GM12878 (cell line): ENCODE data around the gene FNDC3B. TPM values are rescaled to one million over a fixed set of nuclear protein-coding genes. Genes with fewer than 3 reads are reported as not detected.
A peak's percentile ranks its signal among the peaks of the same experiment; 100 is the strongest.

Experiments used
- ATAC-seq: fragments of 200-7000 bp; cut with Tn5 transposase; 3 replicates; pipeline ENCODE4 v1.9.1; 2020; ENCODE audit warnings: mild to moderate bottlenecking, moderate library complexity
- BruUV-seq: library from RNA; stranded (reverse); fragments of 400-500 nt; replicated peaks from 2 replicates; lab custom pipeline; 2021; lab: Mats Ljungman, UMichigan
- CTCF ChIA-PET: fragments of 300-600 bp; sonication (Branson Sonifier 250); formaldehyde crosslinking; extraction: SDS; loops from one replicate; lab custom pipeline; 2021; ENCODE audit warnings: inconsistent platforms; lab: Yijun Ruan, JAX
- POLR2A ChIA-PET: fragments of 350-600 bp; formaldehyde crosslinking; extraction: SDS; loops from one replicate; lab custom pipeline; 2021; ENCODE audit warnings: inconsistent platforms; lab: Charles Lee
- RAD21 ChIA-PET: fragments of 300-600 bp; sonication (Branson Sonifier 250); formaldehyde crosslinking; loops from one replicate; lab custom pipeline; 2023; ENCODE audit warnings: antibody characterized with exemption; ENCODE audit not compliant: unreplicated experiment; lab: Charles Lee
- SMC1A ChIA-PET: fragments of 300-600 bp; sonication (Branson Sonifier 250); formaldehyde crosslinking; loops from one replicate; lab custom pipeline; 2023; ENCODE audit not compliant: unreplicated experiment, uncharacterized antibody; lab: Charles Lee
- DNase-seq: peaks from one replicate; pipeline ENCODE4 v3.0.0-alpha.2; 2011; ENCODE audit warnings: low read depth, low spot score
- FAIRE-seq: peaks from 3 replicates; lab custom pipeline; 2011; peaks lifted over from hg19 to GRCh38; lab: Jason Lieb, UNC
- H2AFZ ChIP-seq: 2 replicates; pipeline ENCODE4 v1.6.0; 2011; ENCODE audit warnings: low read depth, low read length, control low read depth; ENCODE audit not compliant: control insufficient read depth
- H3K27ac ChIP-seq: 2 replicates; pipeline ENCODE4 v1.5.1; 2011; ENCODE audit warnings: control low read depth; ENCODE audit not compliant: control insufficient read depth, insufficient read depth
- H3K27me3 ChIP-seq, 2 experiments: replicated peaks in 1 of 2; 2 replicates each; pipeline versions ENCODE4 v1.6.0 to v1.6.1; 2011; ENCODE audit warnings: low read length in 1 of 2; ENCODE audit not compliant: control insufficient read depth in 2 of 2, insufficient read depth in 2 of 2
- H3K36me3 ChIP-seq, 2 experiments: 2 replicates each; pipeline ENCODE4 v1.5.1; 2011; ENCODE audit warnings: low read length in 1 of 2; ENCODE audit not compliant: control insufficient read depth in 2 of 2, insufficient read depth in 2 of 2
- H3K4me1 ChIP-seq: 2 replicates; pipeline ENCODE4 v1.6.1; 2011; ENCODE audit warnings: mild to moderate bottlenecking, low read length, moderate library complexity, mixed read lengths; ENCODE audit not compliant: control insufficient read depth, insufficient read depth
- H3K4me2 ChIP-seq: 2 replicates; pipeline ENCODE4 v1.6.0; 2011; ENCODE audit warnings: control low read depth; ENCODE audit not compliant: control insufficient read depth, insufficient read depth
- H3K4me3 ChIP-seq: fragments of 200-600 bp; sonication (generic); 2 replicates; pipeline ENCODE4 v1.5.1; 2016
- H3K79me2 ChIP-seq: 2 replicates; pipeline ENCODE4 v1.6.0; 2011; ENCODE audit warnings: low read length; ENCODE audit not compliant: control insufficient read depth, insufficient read depth
- H3K9ac ChIP-seq: 2 replicates; pipeline ENCODE4 v1.8.0; 2011; ENCODE audit warnings: low read length, control low read depth, mixed read lengths; ENCODE audit not compliant: control insufficient read depth, insufficient read depth
- H3K9me3 ChIP-seq: replicated peaks from 3 replicates; pipeline ENCODE4 v1.5.1; 2011; ENCODE audit warnings: mild to moderate bottlenecking, low read length; ENCODE audit not compliant: control insufficient read depth, insufficient read depth
- H4K20me1 ChIP-seq: 2 replicates; pipeline ENCODE4 v1.6.0; 2011; ENCODE audit not compliant: control insufficient read depth, insufficient read depth
- CBFB ChIP-seq: IDR thresholded peaks from 2 replicates; pipeline ENCODE4 v1.6.1; 2016; ENCODE audit warnings: antibody characterized with exemption, low read depth
- CEBPZ ChIP-seq: fragments of 150-350 bp; IDR thresholded peaks from 2 replicates; pipeline ENCODE4 v1.6.1; 2016; ENCODE audit warnings: low read depth, low read length
- CREB1 ChIP-seq: IDR thresholded peaks from 2 replicates; pipeline ENCODE4 v1.6.1; 2012; ENCODE audit warnings: low read depth, mild to moderate bottlenecking, inconsistent platforms
- RCOR1 ChIP-seq: conservative IDR thresholded peaks from 2 replicates; pipeline ENCODE4 v1.6.1; 2012; ENCODE audit warnings: low read depth, low read length, improper control_type of control experiment
- RUNX3 ChIP-seq: IDR thresholded peaks from 2 replicates; pipeline ENCODE4 v1.6.1; 2012; ENCODE audit warnings: low read length, inconsistent platforms
- TCF7 ChIP-seq: IDR thresholded peaks from 2 replicates; pipeline ENCODE4 v1.6.1; 2014; ENCODE audit warnings: antibody characterized with exemption, borderline replicate concordance
- USF2 ChIP-seq: IDR thresholded peaks from 2 replicates; pipeline ENCODE4 v1.6.1; 2011; ENCODE audit warnings: low read depth, low read length, improper control_type of control experiment, borderline replicate concordance
- WRNIP1 ChIP-seq: IDR thresholded peaks from 2 replicates; pipeline ENCODE4 v1.6.1; 2011; ENCODE audit warnings: low read depth, low read length, improper control_type of control experiment, borderline replicate concordance
- ZBTB4 ChIP-seq: fragments of 450-650 bp; formaldehyde crosslinking; IDR thresholded peaks from 2 replicates; pipeline ENCODE4 v1.4.0; 2022; ENCODE audit warnings: mild to moderate bottlenecking, moderate library complexity
- ZNF217 ChIP-seq: fragments of 450-650 bp; IDR thresholded peaks from 2 replicates; pipeline ENCODE4 v1.6.1; 2017; ENCODE audit warnings: antibody characterized with exemption, mild to moderate bottlenecking
- ZNF384 ChIP-seq: IDR thresholded peaks from 2 replicates; pipeline ENCODE4 v1.6.1; 2012; ENCODE audit warnings: low read depth, mild to moderate bottlenecking, low read length, improper control_type of control experiment, borderline replicate concordance
- ZNF622 ChIP-seq: fragments of 450-650 bp; IDR thresholded peaks from 2 replicates; pipeline ENCODE4 v1.6.1; 2017; ENCODE audit warnings: mild to moderate bottlenecking, inconsistent platforms
- WGBS: methylation state at CpG from one replicate; pipeline ENCODE4 v1.1.6; 2016; ENCODE audit warnings: low lambda C conversion rate; ENCODE audit not compliant: insufficient replicate concordance, insufficient coverage; ENCODE audit errors: missing lambda C conversion rate; 5-methylcytosine and 5-hydroxymethylcytosine counted together
- in situ Hi-C: fragments of 300-500 bp; cut with MboI; formaldehyde crosslinking; loops from 9 replicates; pipeline ENCODE4 v1.14.3; 2018; ENCODE audit warnings: mixed read lengths
- intact Hi-C: fragments of 100-400 bp; cut with micrococcal nuclease; formaldehyde crosslinking; loops from one replicate; pipeline ENCODE4 v1.14.2; 2022; ENCODE audit not compliant: unreplicated experiment
- polyA plus RNA-seq, 11 experiments: library from polyadenylated mRNA; depleted of rRNA in 4 of 11; unstranded in 6 of 11; stranded (reverse) in 5 of 11; fragments of >200 nt; fragmentation: Nextera tagmentation in 4 of 11; fragmentation: Illumina TruSeq in 1 of 11; extraction: Ambion mirVana in 4 of 11; extraction: Trizol in 1 of 11; gene quantifications; 1 replicate in 1 of 11; 2 replicates in 10 of 11; pipeline versions ENCODE4 v1.2.1 to v1.2.3, GENCODE V29; 2011 to 2016; ENCODE audit warnings: inconsistent platforms in 2 of 11, missing spikeins in 2 of 11, low read depth in 1 of 11
- total RNA-seq, 4 experiments: library from RNA; depleted of rRNA in 3 of 4; stranded (reverse); fragments of >200 nt in 3 of 4; fragmentation: Illumina TruSeq in 1 of 4; extraction: Trizol in 1 of 4; gene quantifications; 2 replicates each; pipeline versions ENCODE4 v1.2.1 to v1.2.3, GENCODE V29; 2013 to 2021
- TF ChIP-seq, protein P1 (sequence below): fragments of 450-650 bp; IDR thresholded peaks from 2 replicates; pipeline ENCODE4 v1.6.1; 2017; ENCODE audit warnings: borderline replicate concordance

Gene FNDC3B
- total and polyA plus RNA-seq, 10 of the 15 experiments (the other 5 are each of a cell fraction or from before 2014, with no cell fraction given) = 7.9 to 35.0 (median 18.5) TPM

GRCh38 chr3:172134352-172134751, 95.0 kb downstream of the FNDC3B start:
- RAD21 ChIA-PET = interaction anchor here (0.6 to 7.9 kb wide), 20 partner anchors 8 to 198 kb away, joined by 3 to 71 read pairs (median 6); no protein-coding TSS in a partner anchor
- Histone ChIP-seq H3K4me2 (peak overlapping the region; percentile 59), H3K79me2 (peaks cover 23% of the 10 kb centered on the region), H3K9ac (no peak overlapping the region), H3K9me3 (no peaks in the 10 kb centered on the region), H3K27ac (peak overlapping the region; percentile 61), H2AFZ (no peak overlapping the region), H3K36me3 (no peaks in the 10 kb centered on the region; a peak in 1 of 4 replicates), H3K4me3 (no peak overlapping the region), H3K27me3 (no peaks in the 10 kb centered on the region), H3K4me1 (peaks cover 60% of the 10 kb centered on the region), H4K20me1 (no peaks in the 10 kb centered on the region)
- in situ Hi-C loops = no loop called here
- SMC1A ChIA-PET = interaction anchor here (0.5 to 16.7 kb wide), 23 partner anchors 6 to 389 kb away, joined by 3 to 254 read pairs (median 5); partner anchors contain the start of gene TNFSF10
- BruUV-seq = no TSS peak
- DNase-seq (peak; percentile 58), ATAC-seq (peak; percentile 34), FAIRE-seq (peak; percentile 47)
- intact Hi-C loops = loop anchor here (5.0 kb wide), 1 partner anchor 92 kb away; no protein-coding TSS in a partner anchor
- CTCF ChIA-PET = interaction anchor here (0.7 to 4.2 kb wide), 12 partner anchors 6 to 462 kb away, joined by 3 to 27 read pairs (median 5); no protein-coding TSS in a partner anchor
- WGBS = 0% methylated on average over 2 of the region's 2 CpGs
- POLR2A ChIA-PET = interaction anchor here (0.6 to 1.7 kb wide), 7 partner anchors 9 to 72 kb away, joined by 3 to 8 read pairs (median 4); no protein-coding TSS in a partner anchor
- TF ChIP-seq CREB1 (peak; percentile 28; the same call in 1 of the 2 replicates), WRNIP1 (no peak), CEBPZ (no peak), CBFB (no peak), ZNF384 (peak; percentile 92), RUNX3 (peak; percentile 83), ZBTB4 (CRISPR knock-in tag) (no peak), ZNF622 (no peak), RCOR1 (no peak), ZNF217 (no peak), TCF7 (peak; percentile 48; the same call in 1 of the 2 replicates), USF2 (no peak)
- TF ChIP-seq, protein P1, sequence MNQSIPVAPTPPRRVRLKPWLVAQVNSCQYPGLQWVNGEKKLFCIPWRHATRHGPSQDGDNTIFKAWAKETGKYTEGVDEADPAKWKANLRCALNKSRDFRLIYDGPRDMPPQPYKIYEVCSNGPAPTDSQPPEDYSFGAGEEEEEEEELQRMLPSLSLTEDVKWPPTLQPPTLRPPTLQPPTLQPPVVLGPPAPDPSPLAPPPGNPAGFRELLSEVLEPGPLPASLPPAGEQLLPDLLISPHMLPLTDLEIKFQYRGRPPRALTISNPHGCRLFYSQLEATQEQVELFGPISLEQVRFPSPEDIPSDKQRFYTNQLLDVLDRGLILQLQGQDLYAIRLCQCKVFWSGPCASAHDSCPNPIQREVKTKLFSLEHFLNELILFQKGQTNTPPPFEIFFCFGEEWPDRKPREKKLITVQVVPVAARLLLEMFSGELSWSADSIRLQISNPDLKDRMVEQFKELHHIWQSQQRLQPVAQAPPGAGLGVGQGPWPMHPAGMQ = no peak
